Glomerular visceral epithelial cell (primary cell): ENCODE data around the gene CRYBG2.
A peak's percentile ranks its signal among the peaks of the same experiment; 100 is the strongest.
"Not testable (repeated sequence)": the region's sequence is repeated elsewhere in the genome, so short reads cannot be mapped to it uniquely, and the experiment has no call there.

Experiments used
- DNase-seq: peaks from one replicate; pipeline ENCODE4 v3.0.0-alpha.2; 2016; ENCODE audit errors: extremely low spot score

Gene CRYBG2

DNA sequence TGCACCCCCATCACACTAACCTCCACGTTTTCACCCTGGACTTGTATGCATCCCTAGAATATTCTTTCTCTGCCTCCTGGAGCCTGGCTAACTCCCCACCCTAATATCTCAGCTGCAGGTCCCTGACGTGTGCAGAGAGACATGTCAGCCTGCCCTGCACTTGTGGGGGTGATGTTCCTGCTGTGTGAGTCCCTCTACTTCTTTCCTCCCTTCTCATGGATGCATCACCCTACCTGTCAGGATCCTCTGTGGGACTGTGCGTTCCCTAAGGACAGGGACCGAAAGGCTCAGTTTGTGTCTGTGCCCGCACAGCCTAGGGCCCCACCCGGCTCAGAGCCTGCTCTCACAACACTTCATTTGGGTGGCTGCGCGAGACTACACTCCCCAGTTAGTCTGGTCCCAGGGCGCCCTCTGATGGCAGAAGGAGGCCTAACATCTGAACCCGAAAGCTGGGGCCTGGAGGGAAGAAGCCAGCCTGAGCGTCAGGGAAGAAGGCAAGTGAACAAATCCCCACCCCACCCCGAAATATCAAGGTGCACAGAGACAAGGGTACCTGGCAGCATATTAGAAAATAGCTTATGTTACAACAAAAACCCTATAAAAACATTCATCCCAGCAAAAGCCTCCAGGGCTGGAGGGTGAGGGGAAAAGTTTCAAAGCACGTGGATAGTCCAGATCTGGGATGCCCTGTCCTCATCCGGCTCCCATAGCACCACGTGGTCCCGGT, 32.5 kb downstream of the CRYBG2 start:
- DNase-seq = peak; percentile 83

DNA sequence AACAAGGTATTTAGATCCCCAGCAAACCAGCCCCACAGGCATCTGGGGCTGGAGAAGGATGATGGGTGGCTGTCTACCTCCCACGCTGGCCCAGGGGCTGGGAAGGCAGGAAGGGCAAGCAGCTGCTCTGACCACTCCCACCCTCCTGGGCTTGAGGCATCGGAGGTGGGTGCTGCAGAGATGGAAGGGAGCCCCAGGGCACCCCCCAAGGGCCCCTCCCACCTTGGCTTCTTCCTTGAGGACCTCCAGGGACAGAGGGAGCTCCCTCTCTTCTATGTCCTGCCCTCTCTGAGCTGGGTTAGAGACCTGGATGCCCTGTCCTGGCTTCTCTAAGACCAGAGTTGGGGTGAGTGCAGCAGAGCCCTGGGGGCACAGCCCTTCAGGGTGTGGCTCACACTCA, 33.0 kb downstream of the CRYBG2 start:
- DNase-seq = no peak

DNA sequence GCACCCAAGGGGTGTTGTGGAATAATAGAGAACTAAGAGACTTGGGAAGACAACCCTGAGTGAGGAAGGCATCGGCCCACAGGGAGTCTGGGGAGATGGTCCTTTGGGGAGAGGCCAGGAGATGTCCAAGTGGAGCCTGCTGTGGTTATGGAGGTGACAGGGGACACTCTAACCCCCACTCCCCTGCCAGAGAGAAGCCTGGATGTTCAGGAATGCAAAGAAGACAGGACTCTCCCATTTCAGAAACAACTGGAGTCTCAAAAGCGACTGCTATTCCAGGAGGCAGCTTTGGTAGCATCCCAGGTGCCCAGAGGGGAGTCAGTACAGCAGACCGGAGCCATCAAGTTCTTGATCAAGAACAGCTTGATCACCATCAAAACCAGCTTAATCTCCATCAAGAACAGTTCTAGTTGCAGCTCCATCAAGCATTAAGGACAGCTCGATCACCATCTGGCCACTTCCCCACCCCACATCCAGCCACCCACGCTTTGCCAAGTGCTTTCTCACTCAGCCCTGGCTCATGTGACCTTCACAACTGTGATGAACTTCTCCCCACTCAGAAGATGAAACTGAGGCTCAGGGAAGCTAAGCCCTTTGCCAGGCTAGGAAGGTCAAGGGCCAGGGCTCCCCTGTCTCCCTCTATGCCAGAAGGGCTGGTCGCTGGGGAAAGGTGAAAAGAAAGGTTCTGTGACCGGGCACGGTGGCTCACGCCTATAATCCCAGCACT, 35.4 kb downstream of the CRYBG2 start:
- DNase-seq = no peak

DNA sequence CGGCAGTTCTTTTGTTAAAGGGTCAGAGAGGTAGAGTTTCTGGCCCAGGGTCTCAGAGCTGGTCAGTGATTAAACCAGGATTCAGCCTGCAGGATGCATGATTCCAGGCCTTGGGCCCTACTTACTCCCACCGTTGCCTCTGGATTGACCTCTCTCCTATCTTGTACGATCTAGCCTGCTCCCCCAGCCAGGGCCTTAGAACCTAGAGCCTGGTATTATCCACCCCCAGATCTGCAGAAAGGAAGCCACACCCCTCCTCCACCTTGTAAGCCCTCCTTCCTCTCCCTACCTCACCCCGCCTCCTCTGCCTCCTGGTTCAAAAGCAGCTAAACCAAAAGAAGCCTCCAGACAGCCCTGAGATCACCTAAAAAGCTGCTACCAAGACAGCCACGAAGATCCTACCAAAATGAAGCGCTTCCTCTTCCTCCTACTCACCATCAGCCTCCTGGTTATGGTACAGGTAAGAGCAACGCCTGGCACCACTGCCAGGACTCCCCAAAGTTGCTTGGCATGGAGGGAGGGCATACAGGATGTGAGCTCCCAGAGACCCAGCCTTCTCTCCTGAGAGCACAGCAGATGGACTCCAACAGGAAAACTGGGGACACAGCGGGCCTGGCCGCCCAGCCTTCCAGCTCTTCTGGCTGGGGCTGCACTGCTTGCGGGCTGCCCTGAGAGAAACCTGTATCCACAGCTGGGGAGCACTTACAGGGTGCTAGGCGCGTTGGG, 36.2 kb downstream of the CRYBG2 start, which contains the start of gene CD52:
CD52 (plus strand) TSS at position 347 of the 726 bp plus-strand sequence; CDS start at position 407, 60 bp downstream.
- no peak for DNase-seq

DNA sequence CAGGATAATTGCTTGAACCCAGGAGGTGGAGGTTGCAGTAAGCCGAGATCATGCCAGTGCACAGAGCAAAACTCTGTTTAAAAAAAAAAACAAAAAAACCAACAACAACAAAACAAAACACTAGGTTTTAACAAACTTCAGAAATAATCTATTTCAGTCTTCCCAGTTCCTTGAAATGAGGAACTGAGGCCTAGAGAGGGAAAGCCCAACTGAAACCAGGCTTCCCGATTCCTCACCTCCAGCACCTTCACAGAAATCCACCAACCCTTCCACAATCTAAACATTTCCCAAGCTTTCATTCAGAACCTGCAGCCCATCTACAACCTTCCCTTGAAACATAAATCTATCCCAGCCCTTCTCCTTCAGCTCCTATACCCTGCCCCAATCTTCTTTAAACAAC, 36.8 kb downstream of the CRYBG2 start:
- no peak for DNase-seq

DNA sequence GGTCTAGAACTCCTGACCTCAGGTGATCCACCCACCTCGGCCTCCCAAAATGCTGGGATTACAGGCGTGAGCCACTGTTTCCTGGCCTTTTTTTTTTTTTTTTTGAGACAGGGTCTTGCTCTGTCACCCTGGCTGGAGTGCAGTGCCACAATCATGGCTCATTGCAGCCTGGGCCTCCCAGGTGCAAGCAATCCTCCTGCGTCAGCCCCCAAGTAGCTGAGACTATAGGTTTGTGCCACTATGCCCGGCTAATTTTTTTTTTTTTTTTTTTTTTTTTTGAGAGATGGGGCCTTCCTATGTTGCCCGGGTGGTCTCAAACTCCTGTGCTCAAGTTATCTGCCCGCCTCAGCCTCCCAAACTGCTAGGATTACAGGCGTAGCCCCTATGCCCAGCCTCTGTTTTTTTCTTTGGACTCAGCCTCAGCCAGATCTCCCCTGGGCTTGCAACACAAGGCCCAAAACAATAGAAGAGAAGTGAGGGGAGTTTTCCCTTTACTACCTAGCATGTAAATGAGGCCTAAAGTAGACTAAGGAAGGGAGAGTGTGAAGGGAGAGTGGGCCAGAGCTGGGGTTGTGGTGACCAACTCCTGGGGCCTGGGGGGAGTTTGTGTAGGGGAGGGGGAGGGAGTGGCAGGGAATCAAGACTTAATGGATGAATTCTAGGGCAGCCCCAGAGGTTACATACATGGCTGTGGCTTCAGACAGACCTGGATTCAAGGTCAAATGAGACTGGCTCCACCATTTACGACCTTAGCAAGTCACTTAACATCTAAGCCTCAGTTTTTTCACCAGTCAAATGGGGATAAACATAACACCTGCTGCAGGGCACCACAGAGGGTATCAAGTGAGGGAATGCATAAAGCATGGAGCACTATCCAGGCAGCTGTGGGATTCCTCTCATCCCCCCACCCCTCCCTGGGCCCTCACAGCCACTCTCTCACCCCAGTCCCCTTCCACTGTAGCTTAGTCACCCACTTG, 37.8 kb downstream of the CRYBG2 start:
- DNase-seq = no peak

DNA sequence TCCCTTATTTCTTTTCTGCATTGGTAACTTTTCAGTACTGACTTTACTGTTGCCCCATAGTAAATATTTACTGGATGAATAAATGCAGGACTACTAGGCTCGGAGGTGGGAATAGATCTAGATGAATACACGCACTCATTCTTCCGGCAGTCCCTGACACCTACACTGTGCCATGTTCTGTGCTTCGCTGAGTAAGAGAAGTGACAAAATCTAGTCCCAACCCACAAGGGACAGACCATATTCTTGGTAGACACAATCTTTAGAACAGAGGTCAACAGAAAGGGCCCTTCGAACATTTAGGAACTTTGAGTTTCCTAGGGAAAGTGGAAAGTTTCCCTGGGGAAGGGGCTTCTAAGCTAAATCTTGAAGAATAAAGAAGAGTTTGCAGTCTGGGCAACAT, 39.4 kb downstream of the CRYBG2 start:
- DNase-seq = no peak

DNA sequence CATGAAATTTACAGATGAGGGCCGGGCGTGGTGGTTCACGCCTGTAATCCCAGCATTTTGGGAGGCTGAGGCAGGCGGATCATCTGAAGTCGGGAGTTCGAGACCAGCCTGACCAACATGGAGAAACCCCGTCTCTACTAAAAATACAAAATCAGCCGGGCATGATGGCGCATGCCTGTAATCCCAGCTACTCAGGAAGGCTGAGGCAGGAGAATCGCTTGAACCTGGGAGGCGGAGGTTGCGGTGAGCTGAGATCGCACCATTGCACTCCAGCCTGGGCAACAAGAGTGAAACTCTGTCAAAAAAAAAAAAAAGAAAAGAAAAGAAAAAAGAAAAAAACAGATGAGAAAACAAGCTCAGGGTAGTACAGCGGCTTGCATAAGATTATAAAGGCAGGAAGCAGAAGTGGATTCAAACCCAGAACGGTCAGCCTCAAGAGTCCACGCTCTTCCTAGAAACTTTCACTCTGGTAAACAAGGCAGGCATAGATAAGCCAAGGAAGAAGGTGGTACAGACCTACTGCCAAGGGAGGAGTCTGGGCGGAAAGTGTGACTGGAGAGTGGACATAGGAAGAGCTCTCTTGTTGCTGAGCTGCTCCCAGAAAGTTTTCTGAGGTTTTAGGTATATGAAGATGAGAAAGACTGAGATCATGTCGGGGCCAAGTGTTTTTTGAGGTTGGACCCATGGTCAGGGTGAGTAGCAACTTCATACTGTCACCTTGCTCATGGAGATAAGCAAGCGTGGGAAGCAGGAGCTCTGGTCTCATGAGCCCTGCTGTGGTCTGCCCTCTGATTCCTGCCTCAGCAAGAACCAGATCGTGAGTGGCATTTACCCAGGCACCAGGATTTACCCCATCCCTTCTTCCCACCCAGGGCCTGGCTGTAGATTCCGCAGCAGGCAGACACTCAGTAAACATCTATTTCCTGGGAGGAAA, 45.7 kb downstream of the CRYBG2 start:
- not testable (repeated sequence) for DNase-seq

DNA sequence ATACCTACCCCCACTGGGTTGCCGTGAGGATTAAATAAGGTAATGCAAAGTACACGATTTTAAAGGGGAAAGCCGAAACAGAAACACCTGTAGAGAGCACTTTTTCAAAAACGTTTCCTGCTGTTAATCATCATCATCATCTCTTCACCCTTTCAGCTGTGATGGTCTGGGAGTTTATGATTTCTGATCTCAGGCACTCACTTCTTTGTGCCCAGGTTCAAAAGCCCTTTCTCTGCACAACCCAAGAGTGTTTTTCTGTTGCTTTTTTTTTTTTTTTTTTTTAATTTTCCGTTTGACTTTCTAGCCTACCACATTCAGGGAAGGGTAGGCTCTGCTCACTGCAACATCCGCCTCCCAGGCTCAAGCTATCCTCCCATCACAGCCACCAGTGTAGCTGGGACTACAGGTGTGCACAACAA, 46.6 kb downstream of the CRYBG2 start:
- no peak for DNase-seq

DNA sequence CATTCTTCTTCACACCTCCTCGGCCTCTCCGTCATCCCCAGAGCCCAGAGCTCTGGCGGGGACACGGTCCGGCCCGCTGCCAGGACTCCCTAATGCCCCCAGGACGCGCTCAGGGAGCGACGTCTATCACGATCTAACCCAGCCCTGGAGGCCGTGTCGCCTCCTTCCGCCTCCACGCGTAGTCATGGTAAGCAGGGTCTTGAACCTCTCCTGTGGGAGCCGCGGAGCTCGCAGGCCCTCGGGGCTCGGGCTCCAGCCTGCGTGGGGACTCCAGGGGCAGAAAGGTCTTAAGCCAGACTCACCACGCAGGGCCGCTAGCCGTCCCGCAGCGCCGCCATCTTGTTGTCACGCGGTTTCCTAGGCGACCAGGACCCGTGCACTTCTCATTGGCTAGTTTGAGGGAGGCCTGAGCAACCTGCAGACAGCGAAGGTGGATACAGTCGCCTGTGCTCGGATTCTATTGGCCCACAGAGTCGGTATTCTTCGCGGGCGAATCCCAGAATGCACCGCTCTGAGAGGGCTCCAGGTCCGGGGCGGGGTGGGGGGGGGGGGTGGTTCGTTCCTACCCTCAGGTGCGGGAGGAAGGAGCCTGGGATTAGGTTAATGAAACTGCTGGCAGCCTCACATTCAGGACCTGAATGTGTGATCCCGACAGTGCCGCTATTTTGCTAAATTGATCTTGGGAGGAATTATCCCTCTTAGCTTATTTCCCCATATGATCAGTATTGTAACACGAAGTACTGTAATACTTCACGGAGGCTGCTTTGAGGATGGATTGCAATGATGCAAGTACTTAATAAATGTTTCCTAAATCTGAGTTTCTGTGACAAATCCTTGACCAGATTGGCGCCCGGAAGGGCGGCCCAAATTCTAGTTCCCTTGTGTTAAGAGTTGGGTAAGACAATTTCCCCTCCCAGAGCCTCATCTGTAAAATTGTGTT, 47.4 kb downstream of the CRYBG2 start, which contains the start of gene UBXN11:
UBXN11 (minus strand) TSS at position 347 of the 940 bp plus-strand sequence. CDS start 3,753 bp downstream, outside the sequence.
- DNase-seq = peak; percentile 96

DNA sequence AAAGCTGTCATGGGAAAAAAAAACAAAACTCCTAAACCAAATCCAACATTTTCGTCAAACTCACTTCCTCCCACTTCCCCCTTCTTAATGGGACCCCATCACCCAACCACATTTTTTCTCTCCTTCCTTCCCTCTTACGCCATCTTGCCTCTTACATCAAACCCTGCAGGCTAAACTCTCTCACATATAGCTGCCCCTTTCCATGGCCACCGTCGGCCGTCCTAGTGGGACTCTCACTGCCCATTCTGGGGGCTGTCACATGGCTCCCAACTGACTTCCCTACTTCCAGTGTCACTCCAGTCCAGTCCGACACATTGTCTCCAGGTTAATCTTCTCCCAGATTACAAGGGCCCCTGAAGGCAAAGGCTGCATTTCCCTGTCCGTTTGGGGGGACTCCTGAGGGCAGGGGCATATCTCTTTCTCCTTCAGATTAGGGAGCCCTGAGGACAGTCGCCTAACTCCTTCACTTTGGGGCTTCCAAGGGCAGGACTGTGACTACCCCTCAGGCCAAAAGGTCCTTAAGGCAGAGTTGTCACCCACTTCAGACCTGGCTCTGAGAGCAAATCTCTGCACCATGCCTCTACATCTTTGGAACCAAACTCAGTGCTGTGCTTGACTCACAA, 48.2 kb downstream of the CRYBG2 start:
- DNase-seq = no peak

DNA sequence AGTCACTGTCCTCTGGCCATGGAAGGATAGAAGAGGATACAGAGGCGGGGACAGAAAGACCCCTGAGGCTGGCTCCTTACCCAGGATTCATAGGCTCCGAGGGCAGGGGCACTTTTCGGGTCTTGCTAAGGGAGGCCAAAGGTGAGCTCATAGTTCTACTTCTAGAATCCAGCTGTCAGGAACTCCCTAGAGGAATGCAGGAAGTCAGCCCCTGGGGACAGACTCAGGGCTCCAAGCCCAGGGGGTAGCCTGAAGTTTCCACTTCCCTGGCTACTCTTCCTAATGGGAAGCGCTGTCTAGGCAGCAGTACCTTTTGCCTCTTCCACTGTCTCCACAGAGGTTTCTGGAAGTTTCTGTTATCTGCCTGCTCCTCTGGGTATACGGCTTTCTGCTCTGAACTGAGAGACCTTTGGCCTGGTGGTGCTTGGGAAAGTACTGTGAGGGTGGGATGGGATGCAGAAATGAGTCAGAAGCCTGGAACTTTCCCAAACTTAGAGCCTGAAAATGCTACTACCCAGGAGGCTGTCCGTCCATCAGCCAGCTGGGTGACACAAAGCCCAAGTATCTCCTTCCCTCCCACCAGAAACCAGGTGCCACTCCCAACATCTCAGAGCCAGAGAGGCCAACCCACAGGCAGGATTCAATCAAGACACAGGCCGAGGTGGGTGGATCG, 51.1 kb downstream of the CRYBG2 start:
- peak; percentile 72 for DNase-seq

DNA sequence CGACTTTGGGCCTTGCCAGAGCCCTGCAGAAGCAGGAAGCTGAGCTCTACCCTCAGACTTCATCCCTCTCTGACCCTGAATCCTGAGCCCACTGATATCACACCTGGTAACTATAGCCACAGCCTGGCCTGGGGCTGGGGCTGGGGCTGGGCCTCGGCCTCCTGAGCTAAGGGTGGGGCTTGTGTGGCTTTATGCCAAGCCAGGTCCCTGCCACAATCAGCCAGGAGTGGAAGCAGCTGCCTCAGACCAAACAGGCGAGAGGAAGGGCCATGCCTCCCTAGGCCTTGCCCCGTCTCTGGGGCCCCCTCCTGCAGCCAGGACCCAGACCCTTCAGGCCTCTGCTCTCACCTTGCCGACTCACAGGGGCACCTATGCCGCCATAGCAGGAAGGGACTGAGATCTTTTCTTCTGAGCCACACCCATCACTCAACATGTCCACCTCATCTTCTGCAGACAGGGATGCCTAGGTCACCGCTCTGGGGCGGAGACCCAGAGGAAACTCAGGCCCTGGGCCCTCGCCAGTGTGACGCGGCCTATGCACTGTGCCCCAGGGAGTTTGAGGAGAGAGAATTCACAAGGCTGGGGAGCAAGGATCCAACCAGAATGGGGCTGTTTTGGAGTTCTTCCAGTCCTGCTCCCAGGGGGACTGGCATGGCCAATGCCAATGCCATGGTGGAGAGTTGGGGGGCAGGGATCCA, 53.2 kb downstream of the CRYBG2 start:
- DNase-seq = no peak

DNA sequence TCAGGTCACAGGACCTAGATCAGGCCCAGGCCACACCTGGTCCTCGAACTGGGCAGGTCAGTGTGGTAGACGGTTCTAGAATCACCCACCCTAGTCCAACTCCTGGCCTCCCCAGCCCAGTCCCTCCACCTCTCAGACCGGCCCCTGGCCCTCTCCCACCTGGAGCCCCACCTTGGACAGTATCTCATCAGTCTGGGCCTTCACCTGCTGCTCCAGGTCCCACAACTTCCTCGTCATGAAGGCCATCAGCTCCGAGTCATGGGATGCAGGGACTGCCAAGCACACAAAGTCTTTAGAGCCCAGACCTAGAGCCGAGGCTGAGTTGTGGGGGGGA, 56.2 kb downstream of the CRYBG2 start:
- DNase-seq = no peak

DNA sequence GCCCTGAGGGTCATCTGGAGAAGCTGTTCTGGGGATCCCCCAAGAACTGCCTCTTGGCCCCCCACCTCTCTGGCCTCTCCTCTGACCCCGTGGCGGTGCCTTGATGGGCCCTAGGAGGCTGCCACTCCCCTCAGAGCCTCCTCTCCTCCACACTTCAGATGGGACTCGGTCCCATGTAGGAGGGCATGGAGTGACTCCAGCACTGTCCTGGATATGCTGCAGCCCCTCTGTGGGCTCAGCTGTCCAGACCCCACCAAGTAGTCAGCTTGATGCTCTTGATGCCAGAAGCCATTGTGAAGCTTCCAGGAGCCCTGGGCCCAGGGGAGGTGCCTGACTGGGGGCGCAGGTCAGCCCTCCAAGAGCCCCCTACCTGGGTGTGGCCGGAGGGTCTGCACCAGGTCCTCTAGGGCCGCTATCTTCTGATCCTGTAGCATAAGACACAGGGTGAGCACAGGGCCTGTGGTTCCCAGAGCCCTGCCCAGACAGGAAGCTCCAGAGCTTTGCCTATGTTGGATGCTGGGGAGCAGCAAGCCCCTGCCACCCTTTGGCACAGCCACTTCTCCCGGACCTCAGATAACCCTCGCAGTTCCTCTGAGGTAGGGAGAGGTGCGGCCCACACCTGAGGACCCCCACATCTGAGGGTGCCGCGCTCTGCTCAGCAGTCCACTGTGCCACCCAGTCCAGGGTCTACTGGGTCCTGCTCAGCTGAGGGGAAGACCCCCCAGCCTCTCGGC, 56.7 kb downstream of the CRYBG2 start:
- no peak for DNase-seq

DNA sequence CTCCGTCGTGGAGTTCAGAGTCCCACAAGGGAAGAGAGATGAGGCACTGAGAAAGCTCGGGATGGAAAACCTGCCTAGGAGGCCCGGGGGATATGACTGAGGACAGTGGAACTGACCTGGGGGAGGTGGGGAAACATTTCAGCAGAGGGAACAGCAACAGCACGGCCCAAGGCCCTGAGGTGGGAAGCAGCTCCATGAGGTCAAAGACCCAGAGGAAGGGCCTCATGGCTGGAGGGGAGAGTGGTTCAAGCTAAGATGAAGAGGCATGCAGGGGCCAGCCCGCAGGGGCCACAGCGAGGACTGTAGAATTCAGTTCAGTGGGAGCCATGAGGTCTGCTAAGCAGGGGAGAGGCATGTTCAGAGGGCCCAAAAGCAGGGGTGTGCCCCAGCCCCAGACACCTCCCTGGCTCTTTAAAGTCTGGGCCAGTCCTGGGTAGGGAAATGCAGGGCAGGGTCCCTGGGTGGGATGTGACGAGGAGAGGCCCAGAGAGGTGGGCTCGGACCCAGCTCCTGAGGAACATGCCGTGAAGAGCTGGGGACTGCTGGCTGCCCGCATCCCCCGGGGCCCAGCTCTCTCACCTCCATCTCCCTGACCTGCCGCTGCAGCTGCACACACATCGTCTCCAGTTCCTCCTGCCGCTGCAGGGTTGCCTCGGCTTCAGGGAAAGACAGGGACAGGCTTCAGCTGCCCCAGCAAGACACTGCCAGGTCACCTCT, 57.4 kb downstream of the CRYBG2 start:
- DNase-seq = no peak
